ENCODE results near the gene RDH16. TPM values are rescaled to one million over a fixed set of nuclear protein-coding genes. Genes with fewer than 3 reads are reported as not detected.

The RDH16 gene
- total RNA-seq, 1 experiment from 2014 or later: 0.39 TPM

- no peaks in the 10 kb centered on the region for H3K23me2 ChIP-seq (ENCODE audit: insufficient read length, low read depth, low read length, poor library complexity, severe bottlenecking)
- no peak overlapping the region for H4K8ac ChIP-seq (replicated peaks; ENCODE audit: insufficient read length, low read depth, low read length)
- H2AK5ac ChIP-seq (ENCODE audit: insufficient read length, low read length): no peak overlapping the region
- no peak overlapping the region for H3K23ac ChIP-seq (ENCODE audit: insufficient read length, low read depth, low read length)
- Mint-ChIP-seq H3K27me3 (ENCODE audit: low read depth) (peaks cover under 1% of the 10 kb centered on the region), H3K4me1 (no peaks in the 10 kb centered on the region), H3K4me3 (no peak overlapping the region), H3K9me3 (peaks cover 21 to 28% of the 10 kb centered on the region in 2 experiments), H3K36me3 (ENCODE audit: insufficient read depth in 1 of 3, low read depth in 3 of 3) (peaks cover 2 to 7% (median 4%) of the 10 kb centered on the region in 3 experiments; a peak in 5 of 7 replicates), H3K27ac (no peak overlapping the region)
- no peak overlapping the region for H4K91ac ChIP-seq (ENCODE audit: insufficient read length, low read depth, low read length)
- H2AFZ ChIP-seq (ENCODE audit: low read length): no peak overlapping the region
- no peaks in the 10 kb centered on the region for H3K9me3 ChIP-seq (ENCODE audit: control insufficient read depth, low read depth, low read length)
- H3T11ph ChIP-seq (ENCODE audit: low read length): no peak overlapping the region
- no peak overlapping the region for H3K27ac ChIP-seq (ENCODE audit: insufficient read length, low read depth, low read length)
- H3K27me3 ChIP-seq (ENCODE audit: insufficient read depth, low read length): no peaks in the 10 kb centered on the region
- no peak overlapping the region for H3K56ac ChIP-seq (ENCODE audit: insufficient read length, low read depth, low read length)
- no peaks in the 10 kb centered on the region for H4K20me1 ChIP-seq (ENCODE audit: control insufficient read depth, insufficient read depth, insufficient read length)
- H3K4me2 ChIP-seq (ENCODE audit: insufficient read depth, insufficient read length, low read length): no peak overlapping the region
- no peak overlapping the region for H3K4ac ChIP-seq (ENCODE audit: low read depth, low read length)
- H2BK120ac ChIP-seq (ENCODE audit: low read depth, low read length, poor library complexity, severe bottlenecking): no peak overlapping the region
- no peak overlapping the region for H3K9ac ChIP-seq (ENCODE audit: extremely low read depth, insufficient read length, low read length)
- no CpG with 5 or more reads among the region's 6 CpGs for WGBS (ENCODE audit: extremely low coverage, insufficient read length, low lambda C conversion rate)
- H4K5ac ChIP-seq (ENCODE audit: insufficient read length, low read depth, low read length): no peak overlapping the region
- no peak overlapping the region for H3K18ac ChIP-seq (ENCODE audit: insufficient read length, low read depth, low read length)
- no peak for DNase-seq
- peak; percentile 46; the same call in 2 of the 3 replicates for TF ChIP-seq CTCF (conservative IDR thresholded peaks at IDR 0.05)
- no peak overlapping the region for H2BK15ac ChIP-seq (ENCODE audit: low read depth, low read length)
- H3K79me1 ChIP-seq (ENCODE audit: insufficient read depth, low read depth, low read length, poor library complexity, severe bottlenecking): no peaks in the 10 kb centered on the region
- no peaks in the 10 kb centered on the region for H3K4me1 ChIP-seq (ENCODE audit: insufficient read depth, low read length)
- H2BK5ac ChIP-seq (ENCODE audit: insufficient read length, low read length): no peak overlapping the region
- H3K14ac ChIP-seq (ENCODE audit: insufficient read depth, low read length): no peak overlapping the region
- H2BK12ac ChIP-seq (ENCODE audit: insufficient read length, low read depth, low read length): no peak overlapping the region
- H3K79me2 ChIP-seq (ENCODE audit: insufficient read depth, low read length): no peaks in the 10 kb centered on the region; the same call in 1 of the 2 replicates
- H2BK20ac ChIP-seq (ENCODE audit: low read depth, low read length, poor library complexity, severe bottlenecking): no peak overlapping the region
Observed at GRCh38 chr12:56947633-56948456, 9.6 kb downstream of the RDH16 start.
